PC-9 (cell line): Measurements from ENCODE around the gene HHAT. TPM values are rescaled to one million over a fixed set of nuclear protein-coding genes. Genes with fewer than 3 reads are reported as not detected.

Experiments used
- BruUV-seq: library from RNA; stranded (reverse); fragments of 400-500 nt; replicated peaks from 2 replicates; lab custom pipeline; 2021; lab: Mats Ljungman, UMichigan
- CTCF ChIA-PET: fragments of 300-600 bp; sonication (Branson Sonifier 250); formaldehyde crosslinking; loops from one replicate; lab custom pipeline; 2022; ENCODE audit warnings: antibody characterized with exemption; lab: Charles Lee
- POLR2A ChIA-PET: fragments of 300-600 bp; sonication (Branson Sonifier 250); formaldehyde crosslinking; loops from one replicate; lab custom pipeline; 2022; ENCODE audit warnings: antibody characterized with exemption; ENCODE audit not compliant: unreplicated experiment; lab: Charles Lee
- DNase-seq, 2 experiments: peaks; one replicate each; pipeline versions ENCODE4 v3.0.0 to v3.0.0-alpha.2; 2015 to 2022; ENCODE audit warnings: mixed read lengths in 1 of 2
- H2AFZ ChIP-seq: fragments of 200-600 bp; sonication (generic); 2 replicates; pipeline ENCODE4 v1.8.1; 2017; ENCODE audit warnings: antibody characterized with exemption
- H3F3A ChIP-seq: fragments of 200-600 bp; sonication (generic); 2 replicates; pipeline ENCODE4 v1.8.1; 2017; ENCODE audit warnings: antibody characterized with exemption, mild to moderate bottlenecking, low read depth; ENCODE audit not compliant: insufficient read depth
- H3K27ac ChIP-seq: fragments of 200-600 bp; sonication (generic); 2 replicates; pipeline ENCODE4 v1.6.1; 2016; ENCODE audit warnings: mixed run types
- H3K27me3 ChIP-seq: fragments of 200-600 bp; sonication (generic); 2 replicates; pipeline ENCODE4 v1.6.1; 2016; ENCODE audit warnings: low read depth, mixed run types; ENCODE audit not compliant: insufficient read depth
- H3K36me3 ChIP-seq: fragments of 200-600 bp; sonication (generic); 2 replicates; pipeline ENCODE4 v1.6.1; 2016; ENCODE audit warnings: low read depth, mixed run types
- H3K4me1 ChIP-seq: fragments of 200-600 bp; sonication (generic); replicated peaks from 2 replicates; pipeline ENCODE4 v1.6.1; 2016; ENCODE audit warnings: mixed run types; ENCODE audit not compliant: insufficient read depth
- H3K4me2 ChIP-seq: fragments of 200-600 bp; sonication (generic); 2 replicates; pipeline ENCODE4 v1.6.1; 2017; ENCODE audit warnings: mixed run types
- H3K4me3 ChIP-seq: fragments of 200-600 bp; sonication (generic); 2 replicates; pipeline ENCODE4 v1.6.1; 2016; ENCODE audit warnings: mixed run types
- H3K79me2 ChIP-seq: fragments of 200-600 bp; sonication (generic); 2 replicates; pipeline ENCODE4 v1.6.1; 2017; ENCODE audit warnings: low read depth, mixed run types
- H3K9me2 ChIP-seq: fragments of 200-600 bp; sonication (generic); 2 replicates; pipeline ENCODE4 v1.8.1; 2017; ENCODE audit warnings: mild to moderate bottlenecking; ENCODE audit not compliant: insufficient read depth
- H3K9me3 ChIP-seq: fragments of 200-600 bp; sonication (generic); 2 replicates; pipeline ENCODE4 v1.8.1; 2016; ENCODE audit warnings: low read depth; ENCODE audit not compliant: insufficient read depth
- H4K20me1 ChIP-seq: fragments of 200-600 bp; sonication (generic); 2 replicates; pipeline ENCODE4 v1.8.1; 2017; ENCODE audit not compliant: insufficient read depth
- CTCF ChIP-seq: fragments of 200-600 bp; sonication (generic); conservative IDR thresholded peaks from 2 replicates; pipeline ENCODE4 v1.6.1; 2017; ENCODE audit warnings: mixed run types, antibody characterized with exemption, mild to moderate bottlenecking, moderate library complexity
- EZH2 ChIP-seq: fragments of 200-600 bp; sonication (generic); IDR thresholded peaks from 2 replicates; pipeline ENCODE4 v1.8.0; 2017; ENCODE audit warnings: antibody characterized with exemption, low read depth
- intact Hi-C: fragments of 100-400 bp; cut with micrococcal nuclease; formaldehyde crosslinking; loops from one replicate; pipeline ENCODE4 v1.10.0; 2022; ENCODE audit not compliant: unreplicated experiment
- total RNA-seq: library from RNA; stranded (reverse); gene quantifications from 2 replicates; pipeline ENCODE4 v1.2.3, GENCODE V29; 2021

HHAT gene
- total RNA-seq, 1 experiment from 2014 or later, result 5.3 TPM

- Histone ChIP-seq H3K9me3 (no peaks in the 10 kb centered on the region; the same call in 1 of the 2 replicates), H3K27me3 (no peaks in the 10 kb centered on the region), H2AFZ (no peak overlapping the region), H3K4me1 (peaks cover 18% of the 10 kb centered on the region), H3K4me2 (no peak overlapping the region), H3F3A (peaks cover 17% of the 10 kb centered on the region; the same call in 1 of the 2 replicates), H3K9me2 (peaks cover 5% of the 10 kb centered on the region; the same call in 1 of the 2 replicates), H4K20me1 (no peaks in the 10 kb centered on the region), H3K36me3 (no peaks in the 10 kb centered on the region), H3K27ac (no peak overlapping the region), H3K79me2 (no peaks in the 10 kb centered on the region), H3K4me3 (no peak overlapping the region)
- intact Hi-C loops, result loop anchor here (1.0 kb wide), 1 partner anchor 35 kb away; no protein-coding TSS in a partner anchor
- TF ChIP-seq EZH2, result no peak
- TF ChIP-seq CTCF, result no peak
- no TSS peak for BruUV-seq
- ChIA-PET POLR2A (no interaction called here), CTCF (no interaction called here)
- no peak for DNase-seq
Measured at GRCh38 chr1:210396541-210396940, 67.8 kb downstream of the HHAT start.

- POLR2A ChIA-PET, result no interaction called here
Measured at GRCh38 chr1:210397252-210397651, 68.5 kb downstream of the HHAT start.

GRCh38 chr1:210397681-210398080, 69.0 kb downstream of the HHAT start:
- no peaks in the 10 kb centered on the region; the same call in 1 of the 2 replicates for H3K9me3 ChIP-seq
- no TSS peak for BruUV-seq
- H3K36me3 ChIP-seq, result no peaks in the 10 kb centered on the region
- DNase-seq, result no peak
- H3K27ac ChIP-seq, result no peak overlapping the region
- H3K4me1 ChIP-seq, result peaks cover 18% of the 10 kb centered on the region
- CTCF ChIA-PET, result no interaction called here
- POLR2A ChIA-PET, result no interaction called here
- no peaks in the 10 kb centered on the region for H3K79me2 ChIP-seq
- H4K20me1 ChIP-seq, result no peaks in the 10 kb centered on the region
- H3K27me3 ChIP-seq, result no peaks in the 10 kb centered on the region
- H3K4me3 ChIP-seq, result no peak overlapping the region
- H3F3A ChIP-seq, result peaks cover 17% of the 10 kb centered on the region; the same call in 1 of the 2 replicates
- H3K4me2 ChIP-seq, result no peak overlapping the region
- H2AFZ ChIP-seq, result no peak overlapping the region
- TF ChIP-seq EZH2, result no peak
- no peak for TF ChIP-seq CTCF
- intact Hi-C loops, result no loop called here
- H3K9me2 ChIP-seq, result peaks cover 5% of the 10 kb centered on the region; the same call in 1 of the 2 replicates

More at GRCh38 chr1:210397252-210397651, 68.5 kb downstream of the HHAT start:
- H3K9me3 ChIP-seq, result no peaks in the 10 kb centered on the region; the same call in 1 of the 2 replicates
- no peaks in the 10 kb centered on the region for H3K36me3 ChIP-seq
- CTCF ChIA-PET, result no interaction called here
- H3K27ac ChIP-seq, result no peak overlapping the region
- no peak for DNase-seq
- intact Hi-C loops, result no loop called here
- H3K4me1 ChIP-seq, result peaks cover 18% of the 10 kb centered on the region
- no peak for TF ChIP-seq EZH2
- no peak for TF ChIP-seq CTCF
- H2AFZ ChIP-seq, result no peak overlapping the region
- H3K79me2 ChIP-seq, result no peaks in the 10 kb centered on the region
- no peak overlapping the region for H3K4me2 ChIP-seq
- no TSS peak for BruUV-seq
- no peak overlapping the region for H3K4me3 ChIP-seq
- H3F3A ChIP-seq, result peaks cover 17% of the 10 kb centered on the region; the same call in 1 of the 2 replicates
- no peaks in the 10 kb centered on the region for H4K20me1 ChIP-seq
- peaks cover 5% of the 10 kb centered on the region; the same call in 1 of the 2 replicates for H3K9me2 ChIP-seq
- no peaks in the 10 kb centered on the region for H3K27me3 ChIP-seq
